NCI-H748 (cell line): ENCODE measurements around the gene CLEC5A.
"Not testable (repeated sequence)": the region's sequence is repeated elsewhere in the genome, so short reads cannot be mapped to it uniquely, and the experiment has no call there.

Source experiments
- DNase-seq: peaks from one replicate; lab custom pipeline; 2025; ENCODE audit not compliant: unreplicated experiment; lab: John Stamatoyannopoulos, UW

CLEC5A gene

GRCh38 chr7:141949451-141949850 lies 2.7 kb upstream of the CLEC5A start:
- DNase-seq: no peak

- DNase-seq: no peak
Observed at GRCh38 chr7:141949021-141949420, 2.2 kb upstream of the CLEC5A start.

- no peak for DNase-seq
Observed at GRCh38 chr7:141945356-141945755, 1.4 kb downstream of the CLEC5A start.

DNA sequence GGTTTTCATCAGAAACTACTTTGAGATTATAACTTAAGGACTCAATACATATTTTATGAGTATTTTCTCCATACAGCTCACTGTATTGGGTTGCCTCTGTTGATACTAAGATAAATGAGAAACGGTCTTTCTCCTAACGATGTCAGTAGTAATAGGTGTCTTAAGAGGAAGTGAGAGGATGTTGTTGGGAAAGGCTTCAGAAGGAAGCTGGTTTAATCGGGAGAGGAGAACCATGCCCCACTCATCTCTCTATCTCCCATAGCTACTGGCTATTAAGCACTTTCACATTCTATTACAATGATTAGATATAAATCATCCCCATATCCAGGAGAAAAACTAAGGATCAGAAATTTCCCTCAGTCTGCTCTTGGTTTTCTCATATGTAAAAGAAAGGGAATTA lies 2.0 kb downstream of the CLEC5A start:
- no peak for DNase-seq

DNA sequence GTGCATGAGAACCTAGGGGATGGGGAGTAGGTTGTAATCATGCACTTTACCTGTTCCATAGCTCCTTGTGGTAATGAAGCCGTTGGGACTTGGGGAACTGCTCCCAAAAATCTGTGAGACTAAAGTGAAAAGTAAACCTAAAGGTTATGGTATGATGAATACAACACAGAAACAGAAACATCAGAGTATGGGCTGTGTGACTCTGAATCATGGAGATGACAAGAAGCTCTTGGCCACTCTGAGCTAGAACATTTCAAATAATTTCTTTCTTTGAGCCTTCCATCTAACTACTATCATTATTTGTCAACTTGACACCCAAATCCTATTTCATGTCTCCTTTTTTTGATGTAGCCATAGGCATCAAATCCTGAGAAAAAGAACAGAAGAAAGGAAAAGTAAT lies 2.9 kb downstream of the CLEC5A start:
- no peak for DNase-seq

- no peak for DNase-seq
Observed at GRCh38 chr7:141941075-141941474, 5.7 kb downstream of the CLEC5A start.

GRCh38 chr7:141930211-141930610 lies 16.6 kb downstream of the CLEC5A start:
- no peak for DNase-seq

GRCh38 chr7:141928845-141929195 lies 18.0 kb downstream of the CLEC5A start:
- DNase-seq: no peak

GRCh38 chr7:141928146-141928844 lies 18.5 kb downstream of the CLEC5A start:
- no peak for DNase-seq

DNA sequence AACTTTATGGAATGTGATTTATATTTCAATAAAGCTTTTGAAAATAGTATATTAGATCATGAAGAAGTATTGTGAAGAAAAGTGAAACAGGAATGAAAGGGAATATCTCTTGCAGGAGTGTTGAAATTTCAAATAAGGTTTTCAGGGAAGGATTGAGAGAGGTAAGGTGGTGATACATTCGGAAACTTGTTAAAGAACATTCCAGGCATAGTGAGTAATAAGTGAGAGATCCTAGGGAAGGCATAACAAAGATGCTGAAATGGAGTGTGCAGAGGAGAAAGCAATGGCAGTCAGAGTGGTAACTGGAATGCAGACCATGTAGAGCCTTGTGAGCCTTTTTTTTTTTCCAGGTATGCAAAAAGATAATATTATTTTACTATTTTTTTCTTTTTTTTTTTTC lies 26.5 kb downstream of the CLEC5A start:
- no peak for DNase-seq

DNA sequence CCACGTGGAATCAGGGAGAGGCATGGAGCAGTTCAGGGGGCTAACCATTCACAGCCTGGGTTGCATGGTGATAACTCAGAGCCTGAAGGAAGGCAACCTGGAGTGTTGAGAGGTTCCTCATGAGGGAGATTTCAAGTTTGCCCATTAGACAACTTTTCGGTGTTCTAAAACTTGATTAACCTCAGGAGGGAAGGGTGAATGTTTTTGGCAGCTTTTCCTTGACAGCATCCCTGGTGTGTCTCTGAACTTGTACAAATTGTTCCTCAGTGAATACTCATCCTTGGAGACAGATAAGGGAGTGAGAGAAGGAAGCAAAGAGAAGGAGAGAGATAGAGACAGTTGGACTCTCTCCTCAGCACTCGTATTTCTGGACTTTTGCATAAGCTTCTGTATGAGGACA lies 30.7 kb downstream of the CLEC5A start, which contains the start of gene OR9A4:
Gene OR9A4, plus strand, starts transcription at position 301 of the 400 bp plus-strand sequence. CDS start 2,477 bp downstream, outside the sequence.
- no peak for DNase-seq

DNA sequence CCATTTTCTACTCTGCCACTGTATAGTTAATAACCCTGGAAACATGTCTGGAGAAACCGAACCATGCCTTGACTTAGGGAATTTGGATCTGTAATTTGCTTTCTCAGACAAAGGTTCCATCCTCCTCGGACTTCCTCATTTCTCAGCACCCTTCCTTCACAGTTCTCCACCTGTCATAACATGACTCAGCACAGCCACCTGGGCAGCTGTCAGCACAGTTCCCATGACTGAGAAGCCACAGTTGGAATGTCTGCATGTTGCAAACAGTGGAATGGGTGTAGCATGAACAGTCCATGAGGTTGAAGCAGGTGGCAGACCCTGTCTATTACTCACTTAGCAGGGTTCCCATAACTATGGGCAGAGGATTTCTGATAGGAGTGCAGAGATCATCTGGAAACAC lies 31.2 kb downstream of the CLEC5A start:
- no peak for DNase-seq

DNA sequence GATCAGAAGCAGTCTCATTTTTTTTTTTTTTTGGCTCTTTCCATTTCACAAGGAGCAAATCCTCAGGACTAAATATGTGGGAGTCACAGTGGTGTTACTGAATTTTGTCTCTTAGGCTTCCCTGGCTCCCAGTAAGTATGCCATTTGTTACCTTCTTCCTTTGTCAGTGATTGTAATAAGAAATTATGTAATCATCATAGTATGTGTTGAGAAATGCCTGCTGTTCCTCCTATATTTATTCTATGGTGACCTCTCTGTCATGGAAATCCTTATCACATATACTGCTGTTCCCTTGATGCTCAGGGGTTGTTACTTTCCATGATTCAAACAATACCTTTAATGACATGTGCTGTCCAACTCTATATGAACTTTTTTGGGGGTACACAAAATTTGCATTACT lies 35.4 kb downstream of the CLEC5A start:
- no peak for DNase-seq

DNA sequence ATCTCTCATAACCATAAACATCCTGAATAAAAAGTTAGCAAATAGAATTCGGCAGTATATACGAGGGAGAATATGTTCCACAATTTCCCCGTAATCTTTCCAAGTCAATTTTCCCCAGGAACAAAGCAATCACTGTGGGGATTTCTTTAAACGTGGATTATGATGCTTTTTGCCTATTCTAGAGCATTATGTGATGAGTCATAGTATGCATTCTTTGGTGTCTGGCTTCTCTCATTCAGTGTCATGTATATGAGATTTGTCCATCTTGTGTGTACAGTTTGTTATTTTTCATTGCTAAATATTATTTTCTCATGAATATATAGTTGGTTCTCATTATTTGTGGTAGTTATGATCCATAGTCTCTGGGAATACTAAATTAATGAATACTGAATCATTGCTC lies 40.5 kb downstream of the CLEC5A start:
- no peak for DNase-seq

GRCh38 chr7:141899366-141899765 lies 47.4 kb downstream of the CLEC5A start:
- DNase-seq: not testable (repeated sequence)

DNA sequence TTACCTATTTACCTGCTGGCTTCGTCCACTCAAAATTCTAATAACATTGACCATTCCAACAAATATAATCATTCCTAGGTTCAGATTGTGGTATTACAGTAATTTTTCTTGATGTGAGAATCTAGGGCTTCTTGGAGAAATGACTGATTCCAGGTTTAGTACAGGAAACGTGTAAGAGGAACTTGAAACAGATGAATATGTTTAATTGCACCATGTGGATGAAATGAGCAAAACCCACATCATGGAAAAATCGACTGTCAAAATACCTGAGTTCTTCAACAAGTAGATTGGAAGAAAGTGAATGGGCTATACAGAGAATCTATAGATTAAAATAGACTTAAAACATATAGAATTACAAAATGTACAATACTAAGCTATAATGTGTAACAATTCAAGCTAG lies 55.4 kb downstream of the CLEC5A start:
- DNase-seq: no peak

DNA sequence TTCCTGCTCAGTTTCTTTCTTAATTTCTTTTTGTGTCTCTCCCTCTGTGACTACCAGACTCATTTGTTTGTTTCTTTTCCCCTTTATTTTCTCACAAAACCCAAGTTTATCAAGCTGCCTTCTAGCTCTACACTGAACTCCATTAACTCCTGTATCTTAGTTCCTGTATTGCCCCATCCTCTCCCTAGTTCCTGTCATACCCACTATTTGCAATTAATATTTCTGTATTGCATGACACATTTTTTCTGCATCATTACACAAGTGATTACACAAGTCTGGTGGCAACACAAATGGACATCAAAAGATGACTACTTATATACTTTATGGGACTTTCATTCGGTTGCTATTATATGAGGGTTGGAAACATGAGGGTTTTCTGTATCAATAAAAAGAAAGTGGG lies 57.5 kb downstream of the CLEC5A start:
- no peak for DNase-seq

DNA sequence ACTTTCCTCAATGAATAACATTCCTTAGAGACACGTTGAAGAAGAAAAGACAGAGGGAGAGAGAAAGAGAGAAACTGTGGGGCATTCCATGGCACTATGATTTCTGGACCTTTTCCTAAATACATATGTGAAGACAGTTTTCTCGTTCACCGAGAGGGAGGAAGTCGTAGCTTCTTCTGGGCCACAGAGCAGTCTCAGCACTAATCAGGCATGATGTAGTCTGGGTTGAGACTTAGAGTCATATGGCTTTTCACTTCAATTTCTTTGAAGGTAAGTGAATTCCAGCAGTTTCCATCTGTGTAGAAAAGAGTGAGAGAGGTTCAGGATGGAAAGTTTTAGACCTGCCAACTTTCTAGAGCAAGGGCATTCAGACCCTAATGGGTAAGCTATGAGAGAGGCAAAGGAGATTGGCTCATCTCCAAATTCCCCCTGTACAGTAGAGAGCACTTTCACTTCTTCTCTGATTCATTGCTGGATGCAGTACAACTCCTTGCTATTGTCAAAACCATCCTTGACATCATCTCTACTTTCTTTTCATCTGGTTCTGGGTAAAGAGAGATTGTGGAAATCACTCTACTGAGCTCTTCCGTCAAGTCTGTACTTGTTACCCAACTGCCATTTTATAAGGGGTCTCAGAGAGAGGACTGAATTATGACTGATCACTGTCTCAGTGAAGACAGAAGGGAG lies 62.1 kb downstream of the CLEC5A start:
- no peak for DNase-seq

GRCh38 chr7:141880960-141881359 lies 65.8 kb downstream of the CLEC5A start:
- DNase-seq: no peak

- no peak for DNase-seq
Observed at GRCh38 chr7:141877365-141877764, 69.4 kb downstream of the CLEC5A start.
